Gastrocnemius medialis (tissue), 4 donors: ENCODE data around the gene PTH2.

ENCODE experiments used
- CTCF ChIP-seq, 5 experiments: fragments of 450-650 bp in 3 of 5; fragments of 200-600 bp in 2 of 5; sonication (generic) in 2 of 5; IDR thresholded peaks in 4 of 5; conservative IDR thresholded peaks in 1 of 5; 1 replicate in 4 of 5; 2 replicates in 1 of 5; pipeline ENCODE4 v1.5.1; 2016 to 2019; ENCODE audit warnings: antibody characterized with exemption in 5 of 5, mild to moderate bottlenecking in 3 of 5, moderate library complexity in 3 of 5
- POLR2A ChIP-seq, 2 donors: fragments of 450-650 bp; IDR thresholded peaks; one replicate each; pipeline ENCODE4 v1.6.1; 2017; ENCODE audit warnings: antibody characterized with exemption in 2 of 2, mild to moderate bottlenecking in 2 of 2, moderate library complexity in 2 of 2

GRCh38 chr19:49425178-49425577 lies 1.9 kb upstream of the PTH2 start, which contains the start of gene GFY:
- TF ChIP-seq CTCF (IDR thresholded peaks at IDR 0.05 in 4 of 5, conservative IDR thresholded peaks at IDR 0.05 in 1 of 5) (no peak), POLR2A (IDR thresholded peaks at IDR 0.05) (no peak)
